K562 (cell line): ENCODE measurements around the gene SPIRE1. TPM values are rescaled to one million over a fixed set of nuclear protein-coding genes. Genes with fewer than 3 reads are reported as not detected.

Source experiments
- ATAC-seq: fragments of 200-7000 bp; cut with Tn5 transposase; 3 replicates; pipeline ENCODE4 v1.9.1; 2020; ENCODE audit warnings: moderate library complexity
- BruUV-seq: library from RNA; stranded (reverse); fragments of 400-500 nt; replicated peaks from 2 replicates; lab custom pipeline; 2021; lab: Mats Ljungman, UMichigan
- CTCF ChIA-PET: fragments of 300-600 bp; formaldehyde crosslinking; extraction: SDS; loops from one replicate; lab custom pipeline; 2021; ENCODE audit warnings: low intra/inter-chr PET ratio; lab: Yijun Ruan, JAX
- POLR2A ChIA-PET: fragments of 300-600, 350-650 bp; sonication (Branson Sonifier 250); formaldehyde crosslinking; extraction: SDS; loops from one replicate; lab custom pipeline; 2021; ENCODE audit warnings: antibody characterized with exemption, inconsistent platforms; lab: Yijun Ruan, JAX
- DNase-seq, 4 experiments: peaks; one replicate each; pipeline versions ENCODE4 v3.0.0 to v3.0.0-alpha.2; 2011 to 2018; ENCODE audit warnings: low spot score in 3 of 4, mixed read lengths in 3 of 4; ENCODE audit errors: extremely low read depth in 1 of 4
- FAIRE-seq: peaks from 2 replicates; lab custom pipeline; 2011; peaks lifted over from hg19 to GRCh38; lab: Jason Lieb, UNC
- H2AFZ ChIP-seq: 2 replicates; pipeline ENCODE4 v1.6.0; 2011; ENCODE audit warnings: low read depth, low read length, control low read depth, inconsistent platforms
- H3K27ac ChIP-seq: fragments of 200-600 bp; 3 replicates; pipeline ENCODE4 v1.8.0; 2011; ENCODE audit warnings: low read depth, mild to moderate bottlenecking, control low read depth, inconsistent platforms, low read length, moderate library complexity, mixed read lengths; ENCODE audit errors: extremely low read depth
- H3K27me3 ChIP-seq, 2 experiments: fragments of 300-600 bp in 1 of 2; 2 replicates in 1 of 2; 3 replicates in 1 of 2; pipeline versions ENCODE4 v1.6.0 to v1.8.0; 2011; ENCODE audit warnings: inconsistent platforms in 2 of 2, low read length in 2 of 2, mild to moderate bottlenecking in 1 of 2, mixed read lengths in 1 of 2, moderate library complexity in 1 of 2; ENCODE audit not compliant: control insufficient read depth in 2 of 2, insufficient read depth in 2 of 2
- H3K36me3 ChIP-seq: fragments of 300-600 bp; 3 replicates; pipeline ENCODE4 v1.8.0; 2011; ENCODE audit warnings: mild to moderate bottlenecking, low read length, inconsistent platforms; ENCODE audit not compliant: control insufficient read depth, insufficient read depth
- H3K4me1 ChIP-seq, 2 experiments: fragments of 200-600 bp in 1 of 2; replicated peaks in 1 of 2; 2 replicates in 1 of 2; 3 replicates in 1 of 2; pipeline versions ENCODE4 v1.5.1 to v1.8.0; 2011; ENCODE audit warnings: inconsistent platforms in 2 of 2, low read length in 2 of 2, mild to moderate bottlenecking in 1 of 2, mixed read lengths in 1 of 2, moderate library complexity in 1 of 2; ENCODE audit not compliant: control insufficient read depth in 2 of 2, insufficient read depth in 2 of 2
- H3K4me2 ChIP-seq: 2 replicates; pipeline ENCODE4 v1.6.1; 2011; ENCODE audit warnings: low read length, control low read depth, inconsistent platforms, mixed read lengths; ENCODE audit not compliant: insufficient read depth
- H3K4me3 ChIP-seq: fragments of 200-600 bp; sonication (generic), shearing (Covaris generic); 2 replicates; pipeline ENCODE4 v1.5.1; 2016; ENCODE audit warnings: control low read depth, inconsistent platforms
- H3K79me2 ChIP-seq: fragments of 200-600 bp; 3 replicates; pipeline ENCODE4 v1.8.0; 2011; ENCODE audit warnings: low read length, inconsistent platforms; ENCODE audit not compliant: control insufficient read depth, insufficient read depth
- H3K9ac ChIP-seq, 2 experiments: 2 replicates each; pipeline versions ENCODE4 v1.6.0 to v1.6.1; 2011; ENCODE audit warnings: low read depth in 2 of 2, low read length in 2 of 2, control low read depth in 1 of 2, inconsistent platforms in 1 of 2, mild to moderate bottlenecking in 1 of 2, mixed read lengths in 1 of 2; ENCODE audit not compliant: insufficient read depth in 1 of 2
- H3K9me1 ChIP-seq: one replicate; pipeline ENCODE4 v1.6.0; 2011; ENCODE audit warnings: inconsistent platforms, mild to moderate bottlenecking, low read length, moderate library complexity; ENCODE audit not compliant: control insufficient read depth, insufficient read depth
- H3K9me3 ChIP-seq: replicated peaks from 2 replicates; pipeline ENCODE4 v1.5.1; 2011; ENCODE audit warnings: low read depth, low read length, inconsistent platforms; ENCODE audit not compliant: control insufficient read depth, insufficient read depth
- H4K20me1 ChIP-seq: replicated peaks from 2 replicates; pipeline ENCODE4 v1.6.1; 2011; ENCODE audit warnings: low read length, inconsistent platforms, mixed read lengths; ENCODE audit not compliant: control insufficient read depth, insufficient read depth
- CHAMP1 ChIP-seq: fragments of 450-650 bp; IDR thresholded peaks from 2 replicates; pipeline ENCODE4 v1.6.1; 2016; ENCODE audit warnings: mild to moderate bottlenecking
- ESRRA ChIP-seq: fragments of 450-650 bp; IDR thresholded peaks from 2 replicates; pipeline ENCODE4 v1.6.1; 2014; ENCODE audit warnings: low read depth, mild to moderate bottlenecking, moderate library complexity, borderline replicate concordance
- FOXK1 ChIP-seq: sonication (generic); formaldehyde crosslinking; IDR thresholded peaks from 2 replicates; pipeline ENCODE4 v1.8.0; 2022; ENCODE audit warnings: missing genetic modification reagents, mild to moderate bottlenecking, borderline replicate concordance
- HDAC6 ChIP-seq: IDR thresholded peaks from 2 replicates; pipeline ENCODE4 v1.6.1; 2012; ENCODE audit warnings: low read depth, mild to moderate bottlenecking, control low read depth, inconsistent platforms, low read length, moderate library complexity
- HOXB6 ChIP-seq: fragments of 250-450 bp; sonication (Bioruptor Pico); IDR thresholded peaks from 2 replicates; pipeline ENCODE4 v1.5.1; 2022; ENCODE audit warnings: mild to moderate bottlenecking, borderline replicate concordance
- IFI16 ChIP-seq: fragments of 250-450 bp; sonication (Bioruptor Pico); IDR thresholded peaks from 2 replicates; pipeline ENCODE4 v2.1.2; 2022; ENCODE audit warnings: mild to moderate bottlenecking, inconsistent platforms
- ILF3 ChIP-seq: fragments of 450-650 bp; IDR thresholded peaks from 2 replicates; pipeline ENCODE4 v1.6.1; 2018; ENCODE audit warnings: antibody characterized with exemption, mild to moderate bottlenecking, moderate library complexity, borderline replicate concordance
- IRF9 ChIP-seq: fragments of 450-650 bp; IDR thresholded peaks from 2 replicates; pipeline ENCODE4 v1.6.1; 2016; ENCODE audit warnings: missing biosample characterization, missing genetic modification characterization
- MEF2A ChIP-seq: IDR thresholded peaks from 2 replicates; pipeline ENCODE4 v1.6.1; 2011; ENCODE audit warnings: low read depth, mild to moderate bottlenecking, low read length, moderate library complexity; ENCODE audit not compliant: control insufficient read depth
- MXI1 ChIP-seq: IDR thresholded peaks from 2 replicates; pipeline ENCODE4 v1.6.1; 2011; ENCODE audit warnings: low read depth, mild to moderate bottlenecking, improper control_type of control experiment, low read length
- POLR2H ChIP-seq: IDR thresholded peaks from 2 replicates; pipeline ENCODE4 v1.6.1; 2016; ENCODE audit warnings: missing genetic modification characterization, low read depth, mild to moderate bottlenecking, control low read depth, missing compliant biosample characterization, moderate library complexity
- PRDM10 ChIP-seq: fragments of 450-650 bp; IDR thresholded peaks from 2 replicates; pipeline ENCODE4 v1.6.1; 2018; ENCODE audit not compliant: partially characterized antibody
- SETDB1 ChIP-seq: IDR thresholded peaks from one replicate; pipeline ENCODE4 v1.6.1; 2012; ENCODE audit warnings: low read length, control low read depth, inconsistent platforms
- WGBS: fragments of 100-300 bp; shearing (Covaris generic); methylation state at CpG from one replicate; pipeline ENCODE4 v1.1.6; 2016; ENCODE audit warnings: low coverage, mixed read lengths; ENCODE audit not compliant: insufficient coverage; ENCODE audit errors: missing lambda C conversion rate; 5-methylcytosine and 5-hydroxymethylcytosine counted together
- in situ Hi-C: fragments of 300-500 bp; cut with MboI; formaldehyde crosslinking; loops from 4 replicates; pipeline ENCODE4 v1.15.0; 2018; ENCODE audit warnings: inconsistent platforms, mixed read lengths
- intact Hi-C: fragments of 100-400 bp; cut with micrococcal nuclease; formaldehyde crosslinking; loops from 2 replicates; pipeline ENCODE4 v1.14.2; 2022
- polyA plus RNA-seq, 8 experiments: library from polyadenylated mRNA; depleted of rRNA in 4 of 8; stranded (reverse) in 5 of 8; unstranded in 3 of 8; fragments of >200 nt; fragmentation: Nextera tagmentation in 2 of 8; fragmentation: Illumina TruSeq in 1 of 8; extraction: Ambion mirVana in 2 of 8; extraction: Trizol in 1 of 8; gene quantifications; 2 replicates each; pipeline versions ENCODE4 v1.2.1 to v1.2.3, GENCODE V29; 2011 to 2014; ENCODE audit warnings: inconsistent platforms in 1 of 8, missing spikeins in 1 of 8
- total RNA-seq, 7 experiments: library from RNA; depleted of rRNA in 6 of 7; stranded (reverse); fragments of >200 nt in 6 of 7; fragmentation: Illumina TruSeq in 2 of 7; extraction: Trizol in 2 of 7; gene quantifications; 2 replicates each; pipeline versions ENCODE4 v1.2.1 to v1.2.3, GENCODE V29; 2011 to 2021; ENCODE audit warnings: low replicate concordance in 1 of 7

Gene SPIRE1
- total and polyA plus RNA-seq, 9 of the 15 experiments (the other 6 are each of a cell fraction or from before 2014, with no cell fraction given): 2.9 to 14.0 (median 10.2) TPM

- no peak for TF ChIP-seq CHAMP1
- TF ChIP-seq POLR2H (tag): no peak
- TF ChIP-seq IFI16 (CRISPR knock-in tag): no peak
- TF ChIP-seq MEF2A: no peak
- no peak for TF ChIP-seq HDAC6
- TF ChIP-seq, all 486 proteins: peak for 0
These were observed 10.1 kb downstream of the SPIRE1 start (continued) for GRCh38 chr18:12647773-12648172.

- no peaks in the 10 kb centered on the region for H3K9me1 ChIP-seq
- CTCF ChIA-PET: no interaction called here
- TF ChIP-seq HOXB6 (CRISPR knock-in tag) (no peak), PRDM10 (no peak), FOXK1 (CRISPR knock-in tag) (no peak), MXI1 (no peak), SETDB1 (no peak), ESRRA (no peak), ILF3 (no peak), IRF9 (no peak)
These were observed 12.1 kb downstream of the SPIRE1 start for GRCh38 chr18:12645751-12646203.

More at GRCh38 chr18:12645751-12646203, 12.1 kb downstream of the SPIRE1 start:
- no peaks in the 10 kb centered on the region for H3K9me3 ChIP-seq
- H3K9ac ChIP-seq: no peak overlapping the region; a peak in 1 of 4 replicates
- H3K27ac ChIP-seq: no peak overlapping the region
- no peak overlapping the region for H2AFZ ChIP-seq
- POLR2A ChIA-PET: no interaction called here
- no peaks in the 10 kb centered on the region; the same call in 1 of the 2 replicates for H4K20me1 ChIP-seq
- in situ Hi-C loops: no loop called here
- no peaks in the 10 kb centered on the region for H3K27me3 ChIP-seq
- intact Hi-C loops: no loop called here
- DNase-seq (no peak), FAIRE-seq (no peak), ATAC-seq (no peak)
- no peak overlapping the region for H3K4me3 ChIP-seq
- no TSS peak for BruUV-seq
- peaks cover 17% of the 10 kb centered on the region; the same call in 2 of the 3 replicates for H3K36me3 ChIP-seq
- H3K79me2 ChIP-seq: peaks cover 21% of the 10 kb centered on the region
- 66% methylated on average over 10 of the region's 10 CpGs for whole genome bisulfite sequencing
- no peak overlapping the region for H3K4me2 ChIP-seq
- H3K4me1 ChIP-seq: peaks cover 5 to 10% of the 10 kb centered on the region in 2 experiments; a peak in 3 of 5 replicates
